AG04449 (cell line): ENCODE data around the gene RAMP1.

ENCODE experiments used
- CTCF ChIA-PET: fragments of 350-600 bp; formaldehyde crosslinking; extraction: SDS; loops from one replicate; lab custom pipeline; 2021; ENCODE audit warnings: antibody characterized with exemption; lab: Yijun Ruan, JAX
- POLR2A ChIA-PET: fragments of 400-600, 350-600 bp; formaldehyde crosslinking; extraction: SDS; loops from one replicate; lab custom pipeline; 2020; ENCODE audit warnings: antibody characterized with exemption, inconsistent platforms; lab: Yijun Ruan, JAX
- DNase-seq: peaks from one replicate; pipeline ENCODE4 v3.0.0-alpha.2; 2010; ENCODE audit warnings: low read depth, low spot score
- H3K4me3 ChIP-seq: 2 replicates; pipeline ENCODE4 v1.5.1; 2011; ENCODE audit warnings: low read depth, mild to moderate bottlenecking, control low read depth, low read length
- TF ChIP-seq, protein P1 (sequence below): IDR thresholded peaks from one replicate; pipeline ENCODE4 v1.5.1; 2011; ENCODE audit warnings: mild to moderate bottlenecking, moderate library complexity, low read length, control low read depth, inconsistent platforms; ENCODE audit not compliant: insufficient read depth; ENCODE audit errors: missing control alignments

RAMP1 gene

DNA sequence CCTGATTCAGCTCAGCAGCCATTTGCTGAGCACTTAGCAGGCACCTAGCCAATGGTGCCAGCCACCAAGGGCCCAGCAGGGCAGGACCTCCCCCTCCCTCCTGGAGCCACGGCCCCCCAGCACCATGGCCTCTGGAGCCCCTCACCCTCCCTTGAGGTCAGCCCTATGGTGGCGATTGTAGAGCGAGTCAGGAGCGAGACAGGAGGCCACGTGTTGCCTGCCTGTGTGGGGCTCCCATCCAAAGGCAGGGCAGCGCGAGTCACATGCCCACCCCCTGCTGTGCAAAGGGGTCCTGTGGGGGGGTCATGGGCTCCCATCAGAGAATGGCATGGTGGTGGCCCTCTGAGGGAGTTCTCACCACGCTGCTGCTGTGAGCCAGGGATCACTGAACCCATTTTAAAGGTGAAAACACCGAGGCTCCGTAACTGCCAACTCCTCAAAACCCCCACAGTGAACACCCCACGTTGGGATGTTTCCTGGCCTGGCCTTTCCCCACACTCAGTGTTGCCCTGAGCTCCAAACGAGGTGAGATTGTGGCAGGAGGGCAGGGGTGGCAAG is 35.6 kb downstream of the RAMP1 start:
- H3K4me3 ChIP-seq = no peak overlapping the region
- DNase-seq = no peak
- CTCF ChIA-PET = no interaction called here
- TF ChIP-seq, protein P1, sequence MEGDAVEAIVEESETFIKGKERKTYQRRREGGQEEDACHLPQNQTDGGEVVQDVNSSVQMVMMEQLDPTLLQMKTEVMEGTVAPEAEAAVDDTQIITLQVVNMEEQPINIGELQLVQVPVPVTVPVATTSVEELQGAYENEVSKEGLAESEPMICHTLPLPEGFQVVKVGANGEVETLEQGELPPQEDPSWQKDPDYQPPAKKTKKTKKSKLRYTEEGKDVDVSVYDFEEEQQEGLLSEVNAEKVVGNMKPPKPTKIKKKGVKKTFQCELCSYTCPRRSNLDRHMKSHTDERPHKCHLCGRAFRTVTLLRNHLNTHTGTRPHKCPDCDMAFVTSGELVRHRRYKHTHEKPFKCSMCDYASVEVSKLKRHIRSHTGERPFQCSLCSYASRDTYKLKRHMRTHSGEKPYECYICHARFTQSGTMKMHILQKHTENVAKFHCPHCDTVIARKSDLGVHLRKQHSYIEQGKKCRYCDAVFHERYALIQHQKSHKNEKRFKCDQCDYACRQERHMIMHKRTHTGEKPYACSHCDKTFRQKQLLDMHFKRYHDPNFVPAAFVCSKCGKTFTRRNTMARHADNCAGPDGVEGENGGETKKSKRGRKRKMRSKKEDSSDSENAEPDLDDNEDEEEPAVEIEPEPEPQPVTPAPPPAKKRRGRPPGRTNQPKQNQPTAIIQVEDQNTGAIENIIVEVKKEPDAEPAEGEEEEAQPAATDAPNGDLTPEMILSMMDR = no peak
- POLR2A ChIA-PET = no interaction called here

DNA sequence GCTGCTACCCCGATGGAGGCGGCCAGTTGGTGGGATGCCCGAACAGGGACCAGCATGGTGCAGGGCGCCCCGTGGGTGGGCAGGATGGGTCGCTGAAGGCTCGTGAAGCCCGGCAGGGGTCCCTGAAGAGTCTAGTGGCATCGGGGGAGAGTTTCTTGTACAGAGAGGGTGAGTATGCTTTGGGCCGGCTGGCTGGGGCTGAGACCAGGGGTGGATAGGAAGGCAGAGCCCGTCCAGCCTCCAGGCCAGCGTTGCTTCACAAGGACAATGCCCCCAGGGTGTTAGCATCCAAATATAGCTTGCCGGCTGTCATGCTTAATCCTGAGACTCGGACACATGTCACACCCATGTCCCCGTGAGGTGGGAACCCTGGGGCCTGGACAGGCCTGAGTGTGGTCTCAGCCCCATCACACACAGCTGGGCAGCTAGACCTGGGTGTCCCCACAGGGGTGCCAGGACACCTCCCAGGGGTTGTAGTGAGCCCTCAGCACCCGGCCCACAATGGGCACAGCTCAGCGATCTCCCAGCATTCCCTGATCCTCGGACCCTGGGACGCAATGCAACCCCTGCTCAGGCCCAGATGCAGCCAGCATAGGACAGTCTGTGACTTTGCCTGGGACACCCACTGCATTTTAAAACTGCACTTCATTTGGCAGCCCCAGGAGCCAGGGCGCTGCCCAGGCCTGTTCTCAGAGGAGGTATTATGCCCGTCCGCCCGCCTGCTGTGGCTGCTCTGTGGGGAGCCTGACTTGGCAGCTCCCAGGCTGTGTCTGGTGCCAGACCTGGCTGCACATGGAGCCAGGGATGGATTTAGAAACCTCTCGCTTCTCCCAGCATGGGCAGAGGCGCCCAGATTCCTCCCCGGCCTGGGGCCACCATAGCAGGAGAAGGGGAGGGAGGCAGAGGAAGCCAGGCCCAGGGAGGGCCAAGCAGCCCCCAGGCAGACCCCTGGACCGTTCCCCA is 36.4 kb downstream of the RAMP1 start:
- DNase-seq = no peak
- POLR2A ChIA-PET = no interaction called here
- TF ChIP-seq, protein P1 = no peak
- CTCF ChIA-PET = interaction anchor here (1.0 kb wide), 1 partner anchor 9 kb away, joined by 3 read pairs; no protein-coding TSS in a partner anchor
- no peak overlapping the region for H3K4me3 ChIP-seq

DNA sequence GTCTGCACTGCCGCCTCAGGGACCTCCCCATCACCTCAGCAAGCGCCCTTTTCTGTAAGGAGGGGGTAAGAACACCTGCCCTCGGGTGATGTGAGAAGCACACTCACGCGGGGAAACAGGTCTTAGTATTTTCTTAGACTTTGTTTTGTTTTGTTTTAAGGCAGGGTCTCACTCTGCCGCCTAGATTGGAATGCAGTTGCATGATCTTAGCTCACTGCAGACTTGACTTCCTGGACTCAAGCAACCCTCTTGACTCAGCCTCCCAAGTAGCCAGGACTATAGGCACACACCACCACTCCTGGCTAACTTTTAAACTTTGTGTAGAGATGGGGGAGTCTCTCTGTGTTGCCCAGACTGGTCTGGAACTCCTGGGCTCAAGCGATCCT is 37.1 kb downstream of the RAMP1 start:
- no peak for DNase-seq
- CTCF ChIA-PET = interaction anchor here (1.0 kb wide), 1 partner anchor 8 kb away, joined by 3 read pairs; no protein-coding TSS in a partner anchor
- H3K4me3 ChIP-seq = no peak overlapping the region
- TF ChIP-seq, protein P1 = no peak
- POLR2A ChIA-PET = no interaction called here

DNA sequence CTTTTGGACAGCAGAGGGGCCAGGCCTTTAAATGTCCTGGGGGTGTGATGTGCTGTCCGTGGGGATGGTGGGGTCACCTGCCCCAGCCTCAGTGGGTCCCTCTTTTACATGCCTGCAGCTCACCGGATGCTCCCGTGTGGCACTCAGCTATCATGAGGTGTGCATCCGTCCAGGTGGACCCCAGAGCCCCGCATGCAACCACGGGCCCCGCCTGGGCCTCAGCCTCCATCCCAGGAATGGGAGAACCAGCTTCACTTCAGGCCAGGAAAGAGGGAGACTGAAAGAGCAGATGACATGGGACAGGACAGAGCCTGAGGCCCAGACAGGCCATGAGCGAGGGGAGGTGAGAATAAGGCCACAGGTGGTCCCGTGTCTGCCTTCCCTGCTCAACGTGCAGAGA is 37.5 kb downstream of the RAMP1 start:
- no peak for DNase-seq
- POLR2A ChIA-PET = no interaction called here
- TF ChIP-seq, protein P1 = no peak
- CTCF ChIA-PET = no interaction called here
- H3K4me3 ChIP-seq = no peak overlapping the region

DNA sequence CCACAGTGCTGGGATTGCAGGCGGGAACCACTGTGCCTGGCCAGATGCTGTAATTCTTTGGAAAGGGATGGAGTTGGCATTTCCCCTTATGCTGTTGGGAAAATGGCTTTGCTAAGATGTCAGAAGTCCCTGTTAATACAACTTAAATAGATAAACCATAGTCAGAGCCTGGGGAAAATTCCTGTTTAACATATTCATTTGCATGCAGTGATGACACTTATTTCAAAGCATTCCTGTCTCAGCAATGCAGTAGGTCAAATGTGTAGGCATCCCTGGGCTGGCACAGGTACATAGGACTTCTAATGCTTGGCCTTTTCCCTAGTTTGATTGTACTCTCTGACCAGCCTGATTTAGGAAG is 38.6 kb downstream of the RAMP1 start:
- no peak overlapping the region for H3K4me3 ChIP-seq
- no peak for DNase-seq
- ChIA-PET POLR2A (no interaction called here), CTCF (interaction anchor here (1.2 to 1.5 kb wide), 2 partner anchors 9 to 366 kb away, joined by 3 read pairs; no protein-coding TSS in a partner anchor)
- TF ChIP-seq, protein P1 = no peak
